ENCODE results near the gene PAK5.
A peak's percentile ranks its signal among the peaks of the same experiment; 100 is the strongest.

PAK5 gene

GRCh38 chr20:9838378-9839295 is at the start of gene PAK5:
Gene PAK5 (minus strand): TSS chr20:9839076. CDS start chr20:9644328, 194,748 bp downstream.
- no peak for TF ChIP-seq CTCF (conservative IDR thresholded peaks at IDR 0.05; ENCODE audit: control insufficient read depth, insufficient read depth, low read depth, low read length)
- DNase-seq (ENCODE audit: low read depth) = peak; percentile 7
- no peak within 1 kb of the TSS for H3K4me3 ChIP-seq (ENCODE audit: control insufficient read depth, low read depth, low read length)

GRCh38 chr20:9887706-9888105 is 48.8 kb upstream of the PAK5 start:
- TF ChIP-seq CTCF (conservative IDR thresholded peaks at IDR 0.05; ENCODE audit: control insufficient read depth, insufficient read depth, low read depth, low read length) = no peak
- no peak for DNase-seq (ENCODE audit: low read depth)
- H3K4me3 ChIP-seq (ENCODE audit: control insufficient read depth, low read depth, low read length) = no peak overlapping the region

- DNase-seq (ENCODE audit: low read depth) = peak; percentile 64
- no peak overlapping the region for H3K4me3 ChIP-seq (ENCODE audit: control insufficient read depth, low read depth, low read length)
- no peak for TF ChIP-seq CTCF (conservative IDR thresholded peaks at IDR 0.05; ENCODE audit: control insufficient read depth, insufficient read depth, low read depth, low read length)
Measured at GRCh38 chr20:9886227-9886626, 47.4 kb upstream of the PAK5 start.

- no peak overlapping the region for H3K4me3 ChIP-seq (ENCODE audit: control insufficient read depth, low read depth, low read length)
- no peak for TF ChIP-seq CTCF (conservative IDR thresholded peaks at IDR 0.05; ENCODE audit: control insufficient read depth, insufficient read depth, low read depth, low read length)
- DNase-seq (ENCODE audit: low read depth) = peak; percentile 10
Measured at GRCh38 chr20:9884666-9885065, 45.8 kb upstream of the PAK5 start.

- DNase-seq (ENCODE audit: low read depth) = no peak
- no peak for TF ChIP-seq CTCF (conservative IDR thresholded peaks at IDR 0.05; ENCODE audit: control insufficient read depth, insufficient read depth, low read depth, low read length)
- no peak overlapping the region for H3K4me3 ChIP-seq (ENCODE audit: control insufficient read depth, low read depth, low read length)
Measured at GRCh38 chr20:9884061-9884460, 45.2 kb upstream of the PAK5 start.

- H3K4me3 ChIP-seq (ENCODE audit: control insufficient read depth, low read depth, low read length) = no peak overlapping the region
- peak; percentile 0 for DNase-seq (ENCODE audit: low read depth)
- TF ChIP-seq CTCF (conservative IDR thresholded peaks at IDR 0.05; ENCODE audit: control insufficient read depth, insufficient read depth, low read depth, low read length) = no peak
Measured at GRCh38 chr20:9877932-9878495, 39.1 kb upstream of the PAK5 start.

Measured in fibroblast of mammary gland (primary cell).